Measurements from ENCODE around the gene ANGPTL8.

The ANGPTL8 gene

GRCh38 chr19:11261431-11261970 lies 22.1 kb downstream of the ANGPTL8 start:
- no peak for DNase-seq (ENCODE audit: low read depth, low spot score)

GRCh38 chr19:11261971-11262839 lies 22.8 kb downstream of the ANGPTL8 start, which contains the start of gene DOCK6:
Gene DOCK6, minus strand, starts transcription at chr19:11262524. Its CDS starts 84 bp downstream, at chr19:11262440.
- DNase-seq (ENCODE audit: low read depth, low spot score), result no peak

- no peak for DNase-seq (ENCODE audit: low read depth, low spot score)
Observed at GRCh38 chr19:11263726-11264125, 24.3 kb downstream of the ANGPTL8 start.

- no peak for DNase-seq (ENCODE audit: low read depth, low spot score)
Observed at GRCh38 chr19:11264452-11265176, 25.2 kb downstream of the ANGPTL8 start.

- no peak for DNase-seq (ENCODE audit: low read depth, low spot score)
Observed at GRCh38 chr19:11265177-11265784, 25.9 kb downstream of the ANGPTL8 start.

GRCh38 chr19:11265785-11266236 lies 26.4 kb downstream of the ANGPTL8 start:
- DNase-seq (ENCODE audit: low read depth, low spot score), result no peak

GRCh38 chr19:11267316-11268085 lies 28.1 kb downstream of the ANGPTL8 start:
- no peak for DNase-seq (ENCODE audit: low read depth, low spot score)

GRCh38 chr19:11268783-11269267 lies 29.4 kb downstream of the ANGPTL8 start:
- no peak for DNase-seq (ENCODE audit: low read depth, low spot score)

GRCh38 chr19:11269408-11269807 lies 30.0 kb downstream of the ANGPTL8 start:
- no peak for DNase-seq (ENCODE audit: low read depth, low spot score)

GRCh38 chr19:11273296-11273695 lies 33.9 kb downstream of the ANGPTL8 start:
- DNase-seq (ENCODE audit: low read depth, low spot score), result no peak

GRCh38 chr19:11273989-11274388 lies 34.6 kb downstream of the ANGPTL8 start:
- DNase-seq (ENCODE audit: low read depth, low spot score), result no peak

- DNase-seq (ENCODE audit: low read depth, low spot score), result no peak
Observed at GRCh38 chr19:11274533-11275086, 35.2 kb downstream of the ANGPTL8 start.

- DNase-seq (ENCODE audit: low read depth, low spot score), result no peak
Observed at GRCh38 chr19:11278670-11279069, 39.3 kb downstream of the ANGPTL8 start.

- no peak for DNase-seq (ENCODE audit: low read depth, low spot score)
Observed at GRCh38 chr19:11279505-11280236, 40.3 kb downstream of the ANGPTL8 start.

- no peak for DNase-seq (ENCODE audit: low read depth, low spot score)
Observed at GRCh38 chr19:11281356-11282049, 42.1 kb downstream of the ANGPTL8 start.

- no peak for DNase-seq (ENCODE audit: low read depth, low spot score)
Observed at GRCh38 chr19:11284515-11284914, 45.1 kb downstream of the ANGPTL8 start.

GRCh38 chr19:11286312-11286974 lies 47.0 kb downstream of the ANGPTL8 start:
- no peak for DNase-seq (ENCODE audit: low read depth, low spot score)

- DNase-seq (ENCODE audit: low read depth, low spot score), result no peak
Observed at GRCh38 chr19:11288349-11288748, 48.9 kb downstream of the ANGPTL8 start.

- DNase-seq (ENCODE audit: low read depth, low spot score), result no peak
Observed at GRCh38 chr19:11290256-11290655, 50.8 kb downstream of the ANGPTL8 start.

Measured in activated CD4-positive, CD25-positive, alpha-beta regulatory T cell treated with anti-CD3 and anti-CD28 coated beads, Interleukin-2, amount 50 U/mL, for 16 hours (primary cell).